Measurements from ENCODE around the gene NUP210L.
A peak's percentile ranks its signal among the peaks of the same experiment; 100 is the strongest.

The NUP210L gene

DNA sequence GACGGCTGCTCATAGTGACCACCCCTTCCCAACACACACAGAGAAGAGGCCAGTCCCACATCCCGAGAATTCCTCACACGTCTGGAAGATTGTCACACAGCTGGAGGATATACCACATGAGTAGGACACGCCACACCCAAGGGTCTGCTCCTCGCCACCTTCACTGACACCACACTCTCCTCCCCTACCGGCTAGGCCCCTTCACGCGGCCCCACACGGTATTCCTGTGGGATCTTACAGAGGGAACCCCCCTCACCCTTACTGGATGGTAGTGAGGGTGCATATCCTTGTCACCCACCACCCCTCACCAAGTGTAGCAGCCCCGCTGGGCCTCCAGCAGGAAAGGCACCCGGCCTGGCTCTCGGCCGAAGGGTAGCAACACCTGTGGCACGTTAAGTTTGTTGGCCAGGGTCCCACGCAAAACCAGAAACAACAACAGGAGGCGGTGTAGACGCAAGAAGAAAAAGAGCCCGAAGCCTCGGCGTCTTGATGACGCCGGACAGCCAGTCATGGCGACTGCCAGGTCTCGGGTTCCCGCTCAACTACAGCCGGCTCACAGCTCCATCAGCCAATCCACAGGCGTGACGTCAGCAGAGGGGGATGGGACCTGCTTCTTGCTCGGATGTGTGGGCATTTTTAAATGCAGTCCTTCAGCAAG is at the start of gene NUP210L:
Gene NUP210L, minus strand, starts transcription at position 540 of the 658 bp plus-strand sequence.
- H3K4me3 ChIP-seq (ENCODE audit: low read depth, low read length), result no peak within 1 kb of the TSS
- no peak for DNase-seq (ENCODE audit: low read depth)
- TF ChIP-seq, protein P1, sequence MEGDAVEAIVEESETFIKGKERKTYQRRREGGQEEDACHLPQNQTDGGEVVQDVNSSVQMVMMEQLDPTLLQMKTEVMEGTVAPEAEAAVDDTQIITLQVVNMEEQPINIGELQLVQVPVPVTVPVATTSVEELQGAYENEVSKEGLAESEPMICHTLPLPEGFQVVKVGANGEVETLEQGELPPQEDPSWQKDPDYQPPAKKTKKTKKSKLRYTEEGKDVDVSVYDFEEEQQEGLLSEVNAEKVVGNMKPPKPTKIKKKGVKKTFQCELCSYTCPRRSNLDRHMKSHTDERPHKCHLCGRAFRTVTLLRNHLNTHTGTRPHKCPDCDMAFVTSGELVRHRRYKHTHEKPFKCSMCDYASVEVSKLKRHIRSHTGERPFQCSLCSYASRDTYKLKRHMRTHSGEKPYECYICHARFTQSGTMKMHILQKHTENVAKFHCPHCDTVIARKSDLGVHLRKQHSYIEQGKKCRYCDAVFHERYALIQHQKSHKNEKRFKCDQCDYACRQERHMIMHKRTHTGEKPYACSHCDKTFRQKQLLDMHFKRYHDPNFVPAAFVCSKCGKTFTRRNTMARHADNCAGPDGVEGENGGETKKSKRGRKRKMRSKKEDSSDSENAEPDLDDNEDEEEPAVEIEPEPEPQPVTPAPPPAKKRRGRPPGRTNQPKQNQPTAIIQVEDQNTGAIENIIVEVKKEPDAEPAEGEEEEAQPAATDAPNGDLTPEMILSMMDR (IDR thresholded peaks at IDR 0.05; ENCODE audit: control insufficient read depth, extremely low read depth, insufficient read depth), result no peak

DNA sequence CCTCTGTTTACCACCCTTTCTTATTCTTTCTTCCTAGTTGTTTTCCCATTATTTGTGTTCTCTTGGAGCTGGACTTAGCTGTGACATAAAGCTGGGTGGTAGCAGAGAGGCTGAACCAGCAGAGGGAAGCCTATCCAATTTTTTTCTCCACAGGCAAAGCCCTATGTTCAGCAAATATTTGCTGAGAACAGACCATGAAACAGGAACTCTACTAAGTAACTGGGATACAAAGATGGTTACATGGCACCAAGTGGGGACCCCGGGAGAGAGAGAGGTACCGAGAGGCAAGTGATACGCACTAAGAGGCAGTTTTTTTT is 44.6 kb upstream of the NUP210L start:
- no peak for DNase-seq (ENCODE audit: low read depth)
- no peak overlapping the region for H3K4me3 ChIP-seq (ENCODE audit: low read depth, low read length)
- TF ChIP-seq, protein P1 (IDR thresholded peaks at IDR 0.05; ENCODE audit: control insufficient read depth, extremely low read depth, insufficient read depth), result peak; percentile 43

DNA sequence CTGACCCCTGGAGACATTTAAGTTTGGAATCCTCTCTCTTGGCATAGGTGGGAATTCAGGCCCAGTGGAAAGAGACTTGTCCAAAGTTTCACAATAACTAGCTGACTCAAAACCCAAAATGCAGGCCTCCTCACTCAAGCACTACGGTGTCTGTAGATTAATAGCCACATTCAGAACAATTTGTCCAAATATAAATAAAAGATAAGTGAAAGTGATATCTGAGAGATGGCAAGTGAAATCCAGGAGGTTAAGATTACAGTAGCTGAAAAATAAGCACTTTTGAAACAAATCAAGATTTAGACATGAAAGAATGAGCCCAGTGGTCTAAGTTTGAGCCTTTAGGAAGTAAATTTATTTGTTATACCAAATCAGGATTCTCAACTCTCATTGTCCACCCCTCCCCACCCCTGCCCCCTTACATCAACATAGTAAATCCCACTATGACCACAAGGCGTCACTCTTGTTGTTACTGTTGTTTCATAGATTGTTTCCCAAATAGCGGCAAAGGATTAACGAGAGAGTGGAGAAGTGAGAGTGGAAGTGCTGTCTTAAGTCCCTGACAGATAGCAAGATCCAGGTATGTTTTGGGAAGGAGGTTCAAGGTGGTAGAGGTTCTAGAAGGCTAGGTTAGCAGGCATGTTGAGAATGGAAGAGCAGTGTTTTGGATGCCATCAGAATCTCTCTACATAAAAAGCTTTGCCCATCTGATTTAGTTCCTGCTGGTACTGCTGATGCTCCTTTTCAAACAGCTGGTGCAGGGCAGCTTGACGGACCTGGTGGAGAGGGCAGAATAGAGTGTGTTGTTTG is 44.1 kb upstream of the NUP210L start:
- no peak overlapping the region for H3K4me3 ChIP-seq (ENCODE audit: low read depth, low read length)
- peak; percentile 40 for DNase-seq (ENCODE audit: low read depth)
- TF ChIP-seq, protein P1 (IDR thresholded peaks at IDR 0.05; ENCODE audit: control insufficient read depth, extremely low read depth, insufficient read depth), result peak; percentile 64

DNA sequence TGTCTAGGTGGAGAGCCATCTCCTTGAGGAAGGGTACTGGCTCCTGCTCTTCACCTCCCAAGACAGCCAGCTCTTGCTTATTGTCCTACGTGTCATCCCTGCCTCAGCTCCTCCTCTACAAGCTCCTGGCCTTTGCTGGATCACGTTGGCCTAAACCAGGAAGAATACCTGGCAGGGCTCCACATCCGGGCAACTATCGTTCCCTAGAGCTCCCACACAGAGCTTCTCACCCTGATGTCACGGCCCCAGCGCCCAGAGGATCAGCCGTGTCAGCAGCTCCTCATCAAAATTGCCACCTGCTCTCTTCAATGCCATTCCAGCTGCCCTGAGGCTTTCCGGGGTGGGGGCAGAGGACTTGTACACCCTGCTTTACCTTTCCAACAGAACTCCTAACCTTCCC is 38.9 kb upstream of the NUP210L start:
- H3K4me3 ChIP-seq (ENCODE audit: low read depth, low read length), result no peak overlapping the region
- TF ChIP-seq, protein P1 (IDR thresholded peaks at IDR 0.05; ENCODE audit: control insufficient read depth, extremely low read depth, insufficient read depth), result no peak
- peak; percentile 85 for DNase-seq (ENCODE audit: low read depth)

DNA sequence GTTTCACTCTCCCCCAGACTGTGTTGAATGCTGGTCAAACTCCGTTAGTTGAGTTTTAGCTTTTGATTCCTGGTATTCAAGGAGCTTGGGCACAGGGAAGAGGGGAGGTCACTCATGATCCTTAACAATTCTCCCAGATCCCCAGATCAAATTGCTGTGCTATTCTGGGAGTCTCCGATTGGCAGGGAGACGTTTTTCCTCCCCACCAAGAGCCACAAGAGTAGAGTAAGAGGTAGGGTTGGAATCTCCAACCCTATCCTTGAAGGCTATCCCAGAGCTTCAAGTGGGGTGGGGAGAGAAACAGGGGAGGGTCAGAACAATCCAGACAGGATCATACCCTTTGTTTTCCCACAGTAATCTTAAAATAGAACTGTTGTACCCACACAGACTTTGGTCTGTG is 37.6 kb upstream of the NUP210L start:
- H3K4me3 ChIP-seq (ENCODE audit: low read depth, low read length), result no peak overlapping the region
- no peak for DNase-seq (ENCODE audit: low read depth)

DNA sequence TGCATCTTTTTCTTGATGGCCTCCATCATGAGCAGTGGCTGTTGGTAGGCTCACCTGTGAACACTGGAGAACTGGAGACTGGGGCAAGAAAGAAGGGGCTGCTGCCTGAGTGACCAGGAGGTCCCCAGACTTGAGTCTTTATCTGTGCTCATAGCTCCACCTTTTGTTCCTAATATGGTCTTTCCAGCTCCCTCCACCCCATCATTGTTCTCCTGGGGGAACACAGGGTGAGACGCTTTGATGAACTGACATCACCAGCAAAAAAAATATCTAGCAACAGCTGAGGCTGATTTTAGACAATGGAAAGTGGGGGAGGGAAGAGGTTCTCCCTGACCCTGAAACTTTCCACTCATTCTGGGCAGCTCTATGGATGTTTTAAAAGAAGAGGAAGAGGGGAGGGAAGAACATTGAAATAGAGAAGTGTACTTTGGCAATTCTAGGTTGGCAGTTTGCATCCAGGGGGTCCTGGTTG is 37.2 kb upstream of the NUP210L start, which contains the start of gene TPM3:
Gene TPM3, minus strand, starts transcription at position 111 of the 472 bp plus-strand sequence. Its CDS starts 82 bp downstream, at position 29.
- no peak within 1 kb of the TSS for H3K4me3 ChIP-seq (ENCODE audit: low read depth, low read length)
- TF ChIP-seq, protein P1 (IDR thresholded peaks at IDR 0.05; ENCODE audit: control insufficient read depth, extremely low read depth, insufficient read depth), result no peak
- DNase-seq (ENCODE audit: low read depth), result no peak

More for the DNA sequence above, 37.6 kb upstream of the NUP210L start:
- TF ChIP-seq, protein P1 (IDR thresholded peaks at IDR 0.05; ENCODE audit: control insufficient read depth, extremely low read depth, insufficient read depth), result no peak

Measured in LNCaP clone FGC (cell line).